H1 (cell line): ENCODE data around the gene KRTAP3-1. TPM values are rescaled to one million over a fixed set of nuclear protein-coding genes. Genes with fewer than 3 reads are reported as not detected.

ENCODE experiments used
- BRCA1 ChIP-seq: IDR thresholded peaks from 2 replicates; pipeline ENCODE4 v1.6.1; 2012; ENCODE audit warnings: low read depth, low read length, improper control_type of control experiment
- CREB1 ChIP-seq: IDR thresholded peaks from 2 replicates; pipeline ENCODE4 v1.6.1; 2012; ENCODE audit warnings: inconsistent platforms
- EZH2 ChIP-seq: fragments of 200-600 bp; sonication (generic); IDR thresholded peaks from 2 replicates; pipeline ENCODE4 v1.7.1; 2012; ENCODE audit warnings: low read depth, mild to moderate bottlenecking, moderate library complexity, low read length, inconsistent platforms; ENCODE audit not compliant: severe bottlenecking
- PHF8 ChIP-seq: fragments of 200-600 bp; sonication (generic); conservative IDR thresholded peaks from 2 replicates; pipeline ENCODE4 v1.7.1; 2012; ENCODE audit warnings: low read depth, mild to moderate bottlenecking, inconsistent platforms, low read length, moderate library complexity
- RBBP5 ChIP-seq: IDR thresholded peaks from 2 replicates; pipeline ENCODE4 v1.7.1; 2012; ENCODE audit warnings: low read depth, mild to moderate bottlenecking, inconsistent platforms, low read length, moderate library complexity, borderline replicate concordance
- SIRT6 ChIP-seq: IDR thresholded peaks from one replicate; pipeline ENCODE4 v1.7.1; 2012; ENCODE audit warnings: low read length, inconsistent platforms
- TAF7 ChIP-seq: optimal IDR thresholded peaks from 2 replicates; pipeline ENCODE3; 2011; ENCODE audit warnings: low read depth, mild to moderate bottlenecking, inconsistent platforms, low read length, moderate library complexity, borderline replicate concordance
- YY1 ChIP-seq: IDR thresholded peaks from 2 replicates; pipeline ENCODE4 v1.6.1; 2011; ENCODE audit warnings: low read depth, mild to moderate bottlenecking, low read length
- polyA plus RNA-seq, 7 experiments: library from polyadenylated mRNA; depleted of rRNA in 3 of 7; stranded (reverse) in 5 of 7; unstranded in 2 of 7; fragments of >200 nt in 5 of 7; fragments of 200-250 nt in 2 of 7; gene quantifications; 1 replicate in 5 of 7; 2 replicates in 1 of 7; 4 replicates in 1 of 7; pipeline versions ENCODE4 v1.2.1 to v1.2.3, GENCODE V29; 2011 to 2013; ENCODE audit warnings: missing spikeins in 2 of 7, mixed read lengths in 2 of 7
- total RNA-seq: library from RNA; stranded (reverse); fragmentation: NEBNext Ultra II Directional; extraction: Animal tissue kit (Norgen Biotek cat#: 25700); gene quantifications from 2 replicates; pipeline ENCODE4 v1.2.1, GENCODE V29; 2021
- TF ChIP-seq, protein P1 (sequence below): fragments of 300-600 bp; sonication (generic); IDR thresholded peaks from 2 replicates; pipeline ENCODE4 v1.7.1; 2012; ENCODE audit warnings: low read length, moderate library complexity, mild to moderate bottlenecking, inconsistent platforms; ENCODE audit not compliant: insufficient replicate concordance

The KRTAP3-1 gene
- total and polyA plus RNA-seq, 2 of the 8 experiments (the other 6 are each of a cell fraction or from before 2014, with no cell fraction given) = not detected

GRCh38 chr17:40984226-40984625 lies 24.7 kb downstream of the KRTAP3-1 start, which contains the start of gene KRT40 (continued):
- TF ChIP-seq, protein P1, sequence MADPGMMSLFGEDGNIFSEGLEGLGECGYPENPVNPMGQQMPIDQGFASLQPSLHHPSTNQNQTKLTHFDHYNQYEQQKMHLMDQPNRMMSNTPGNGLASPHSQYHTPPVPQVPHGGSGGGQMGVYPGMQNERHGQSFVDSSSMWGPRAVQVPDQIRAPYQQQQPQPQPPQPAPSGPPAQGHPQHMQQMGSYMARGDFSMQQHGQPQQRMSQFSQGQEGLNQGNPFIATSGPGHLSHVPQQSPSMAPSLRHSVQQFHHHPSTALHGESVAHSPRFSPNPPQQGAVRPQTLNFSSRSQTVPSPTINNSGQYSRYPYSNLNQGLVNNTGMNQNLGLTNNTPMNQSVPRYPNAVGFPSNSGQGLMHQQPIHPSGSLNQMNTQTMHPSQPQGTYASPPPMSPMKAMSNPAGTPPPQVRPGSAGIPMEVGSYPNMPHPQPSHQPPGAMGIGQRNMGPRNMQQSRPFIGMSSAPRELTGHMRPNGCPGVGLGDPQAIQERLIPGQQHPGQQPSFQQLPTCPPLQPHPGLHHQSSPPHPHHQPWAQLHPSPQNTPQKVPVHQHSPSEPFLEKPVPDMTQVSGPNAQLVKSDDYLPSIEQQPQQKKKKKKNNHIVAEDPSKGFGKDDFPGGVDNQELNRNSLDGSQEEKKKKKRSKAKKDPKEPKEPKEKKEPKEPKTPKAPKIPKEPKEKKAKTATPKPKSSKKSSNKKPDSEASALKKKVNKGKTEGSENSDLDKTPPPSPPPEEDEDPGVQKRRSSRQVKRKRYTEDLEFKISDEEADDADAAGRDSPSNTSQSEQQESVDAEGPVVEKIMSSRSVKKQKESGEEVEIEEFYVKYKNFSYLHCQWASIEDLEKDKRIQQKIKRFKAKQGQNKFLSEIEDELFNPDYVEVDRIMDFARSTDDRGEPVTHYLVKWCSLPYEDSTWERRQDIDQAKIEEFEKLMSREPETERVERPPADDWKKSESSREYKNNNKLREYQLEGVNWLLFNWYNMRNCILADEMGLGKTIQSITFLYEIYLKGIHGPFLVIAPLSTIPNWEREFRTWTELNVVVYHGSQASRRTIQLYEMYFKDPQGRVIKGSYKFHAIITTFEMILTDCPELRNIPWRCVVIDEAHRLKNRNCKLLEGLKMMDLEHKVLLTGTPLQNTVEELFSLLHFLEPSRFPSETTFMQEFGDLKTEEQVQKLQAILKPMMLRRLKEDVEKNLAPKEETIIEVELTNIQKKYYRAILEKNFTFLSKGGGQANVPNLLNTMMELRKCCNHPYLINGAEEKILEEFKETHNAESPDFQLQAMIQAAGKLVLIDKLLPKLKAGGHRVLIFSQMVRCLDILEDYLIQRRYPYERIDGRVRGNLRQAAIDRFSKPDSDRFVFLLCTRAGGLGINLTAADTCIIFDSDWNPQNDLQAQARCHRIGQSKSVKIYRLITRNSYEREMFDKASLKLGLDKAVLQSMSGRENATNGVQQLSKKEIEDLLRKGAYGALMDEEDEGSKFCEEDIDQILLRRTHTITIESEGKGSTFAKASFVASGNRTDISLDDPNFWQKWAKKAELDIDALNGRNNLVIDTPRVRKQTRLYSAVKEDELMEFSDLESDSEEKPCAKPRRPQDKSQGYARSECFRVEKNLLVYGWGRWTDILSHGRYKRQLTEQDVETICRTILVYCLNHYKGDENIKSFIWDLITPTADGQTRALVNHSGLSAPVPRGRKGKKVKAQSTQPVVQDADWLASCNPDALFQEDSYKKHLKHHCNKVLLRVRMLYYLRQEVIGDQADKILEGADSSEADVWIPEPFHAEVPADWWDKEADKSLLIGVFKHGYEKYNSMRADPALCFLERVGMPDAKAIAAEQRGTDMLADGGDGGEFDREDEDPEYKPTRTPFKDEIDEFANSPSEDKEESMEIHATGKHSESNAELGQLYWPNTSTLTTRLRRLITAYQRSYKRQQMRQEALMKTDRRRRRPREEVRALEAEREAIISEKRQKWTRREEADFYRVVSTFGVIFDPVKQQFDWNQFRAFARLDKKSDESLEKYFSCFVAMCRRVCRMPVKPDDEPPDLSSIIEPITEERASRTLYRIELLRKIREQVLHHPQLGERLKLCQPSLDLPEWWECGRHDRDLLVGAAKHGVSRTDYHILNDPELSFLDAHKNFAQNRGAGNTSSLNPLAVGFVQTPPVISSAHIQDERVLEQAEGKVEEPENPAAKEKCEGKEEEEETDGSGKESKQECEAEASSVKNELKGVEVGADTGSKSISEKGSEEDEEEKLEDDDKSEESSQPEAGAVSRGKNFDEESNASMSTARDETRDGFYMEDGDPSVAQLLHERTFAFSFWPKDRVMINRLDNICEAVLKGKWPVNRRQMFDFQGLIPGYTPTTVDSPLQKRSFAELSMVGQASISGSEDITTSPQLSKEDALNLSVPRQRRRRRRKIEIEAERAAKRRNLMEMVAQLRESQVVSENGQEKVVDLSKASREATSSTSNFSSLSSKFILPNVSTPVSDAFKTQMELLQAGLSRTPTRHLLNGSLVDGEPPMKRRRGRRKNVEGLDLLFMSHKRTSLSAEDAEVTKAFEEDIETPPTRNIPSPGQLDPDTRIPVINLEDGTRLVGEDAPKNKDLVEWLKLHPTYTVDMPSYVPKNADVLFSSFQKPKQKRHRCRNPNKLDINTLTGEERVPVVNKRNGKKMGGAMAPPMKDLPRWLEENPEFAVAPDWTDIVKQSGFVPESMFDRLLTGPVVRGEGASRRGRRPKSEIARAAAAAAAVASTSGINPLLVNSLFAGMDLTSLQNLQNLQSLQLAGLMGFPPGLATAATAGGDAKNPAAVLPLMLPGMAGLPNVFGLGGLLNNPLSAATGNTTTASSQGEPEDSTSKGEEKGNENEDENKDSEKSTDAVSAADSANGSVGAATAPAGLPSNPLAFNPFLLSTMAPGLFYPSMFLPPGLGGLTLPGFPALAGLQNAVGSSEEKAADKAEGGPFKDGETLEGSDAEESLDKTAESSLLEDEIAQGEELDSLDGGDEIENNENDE = no peak
- no peak for TF ChIP-seq CREB1
- no peak for TF ChIP-seq BRCA1
- TF ChIP-seq SIRT6 = no peak
- no peak for TF ChIP-seq PHF8
- no peak for TF ChIP-seq EZH2
- no peak for TF ChIP-seq RBBP5
- TF ChIP-seq YY1 = no peak
- no peak for TF ChIP-seq TAF7
